Immature natural killer cell (primary cell): ENCODE measurements around the gene SKIC2. TPM values are rescaled to one million over a fixed set of nuclear protein-coding genes. Genes with fewer than 3 reads are reported as not detected.
"Not testable (repeated sequence)": the region's sequence is repeated elsewhere in the genome, so short reads cannot be mapped to it uniquely, and the experiment has no call there.

Experiments used
- DNase-seq, 3 donors: peaks; one replicate each; pipeline ENCODE4 v3.0.0; 2022; ENCODE audit warnings: mixed read lengths in 1 of 3
- H3K27ac Mint-ChIP-seq, 6 donors: one replicate each; pipeline ENCODE4 v1.8.0; 2020; ENCODE audit warnings: mixed read lengths in 6 of 6, mild to moderate bottlenecking in 5 of 6, inconsistent platforms in 4 of 6, moderate library complexity in 3 of 6
- H3K27me3 Mint-ChIP-seq, 3 donors: one replicate each; pipeline ENCODE4 v1.8.0; 2020 to 2021; ENCODE audit warnings: low read depth in 3 of 3, mild to moderate bottlenecking in 3 of 3, mixed read lengths in 3 of 3, moderate library complexity in 3 of 3, inconsistent platforms in 1 of 3
- H3K36me3 Mint-ChIP-seq, 3 donors: one replicate each; pipeline ENCODE4 v1.8.0; 2020; ENCODE audit warnings: mixed read lengths in 3 of 3, inconsistent platforms in 2 of 3, mild to moderate bottlenecking in 2 of 3
- H3K4me1 Mint-ChIP-seq, 2 donors: one replicate each; pipeline ENCODE4 v1.8.0; 2020; ENCODE audit warnings: inconsistent platforms in 2 of 2, mild to moderate bottlenecking in 2 of 2, mixed read lengths in 2 of 2, moderate library complexity in 1 of 2
- H3K4me3 Mint-ChIP-seq, 5 donors: one replicate each; pipeline ENCODE4 v1.8.0; 2020; ENCODE audit warnings: mild to moderate bottlenecking in 5 of 5, mixed read lengths in 5 of 5, inconsistent platforms in 3 of 5, moderate library complexity in 3 of 5
- H3K9me3 Mint-ChIP-seq, 6 donors: one replicate each; pipeline ENCODE4 v1.8.0; 2020; ENCODE audit warnings: mild to moderate bottlenecking in 6 of 6, mixed read lengths in 6 of 6, inconsistent platforms in 4 of 6, moderate library complexity in 3 of 6
- polyA plus RNA-seq, 3 donors: library from polyadenylated mRNA; unstranded; fragments of 300-500 nt; fragmentation: Illumina TruSeq; gene quantifications; one replicate each; pipeline ENCODE4 v1.2.3, GENCODE V29; 2021

Gene SKIC2
- polyA plus RNA-seq, 3 donors from 2014 or later, result 14.1 to 20.6 (median 19.3) TPM

GRCh38 chr6:32008037-32008436, 49.1 kb downstream of the SKIC2 start:
- H3K36me3 Mint-ChIP-seq, H3K27ac Mint-ChIP-seq, DNase-seq, H3K4me3 Mint-ChIP-seq, H3K4me1 Mint-ChIP-seq, H3K9me3 Mint-ChIP-seq, H3K27me3 Mint-ChIP-seq: not testable (repeated sequence)

- DNase-seq, H3K9me3 Mint-ChIP-seq, H3K4me1 Mint-ChIP-seq, H3K36me3 Mint-ChIP-seq, H3K27me3 Mint-ChIP-seq, H3K4me3 Mint-ChIP-seq, H3K27ac Mint-ChIP-seq: not testable (repeated sequence)
Measured at GRCh38 chr6:32008616-32009015, 49.6 kb downstream of the SKIC2 start.

- not testable (repeated sequence) for H3K4me1 Mint-ChIP-seq, H3K27me3 Mint-ChIP-seq, H3K4me3 Mint-ChIP-seq
Measured at GRCh38 chr6:32009537-32009936, 50.6 kb downstream of the SKIC2 start.

GRCh38 chr6:32010856-32011530, 52.0 kb downstream of the SKIC2 start:
- H3K27me3 Mint-ChIP-seq, H3K4me1 Mint-ChIP-seq, H3K9me3 Mint-ChIP-seq, H3K36me3 Mint-ChIP-seq, DNase-seq, H3K4me3 Mint-ChIP-seq, H3K27ac Mint-ChIP-seq: not testable (repeated sequence)

More at GRCh38 chr6:32009537-32009936, 50.6 kb downstream of the SKIC2 start:
- not testable (repeated sequence) for H3K9me3 Mint-ChIP-seq, H3K36me3 Mint-ChIP-seq, DNase-seq, H3K27ac Mint-ChIP-seq

- not testable (repeated sequence) for H3K4me1 Mint-ChIP-seq, H3K27ac Mint-ChIP-seq, DNase-seq, H3K27me3 Mint-ChIP-seq, H3K4me3 Mint-ChIP-seq, H3K9me3 Mint-ChIP-seq, H3K36me3 Mint-ChIP-seq
Measured at GRCh38 chr6:32012941-32013617, 54.1 kb downstream of the SKIC2 start.

GRCh38 chr6:32013738-32014137, 54.8 kb downstream of the SKIC2 start:
- H3K4me3 Mint-ChIP-seq, H3K4me1 Mint-ChIP-seq, DNase-seq, H3K27ac Mint-ChIP-seq, H3K27me3 Mint-ChIP-seq, H3K9me3 Mint-ChIP-seq, H3K36me3 Mint-ChIP-seq: not testable (repeated sequence)

GRCh38 chr6:32014547-32014946, 55.6 kb downstream of the SKIC2 start, which contains the start of gene C4B:
C4B (plus strand) TSS chr6:32014795; CDS start chr6:32014846, 51 bp downstream.
- not testable (repeated sequence) for H3K4me1 Mint-ChIP-seq, H3K4me3 Mint-ChIP-seq, DNase-seq, H3K36me3 Mint-ChIP-seq, H3K27me3 Mint-ChIP-seq, H3K9me3 Mint-ChIP-seq, H3K27ac Mint-ChIP-seq

Other genes starting within 250 kb of the SKIC2 start
- gene LY6G6D, start 243.8 kb upstream of the SKIC2 start, polyA plus RNA-seq, result not detected
- not detected for gene LY6G6C, start 237.4 kb upstream of the SKIC2 start, polyA plus RNA-seq
- 10 to 100 TPM in 1 of 3 donors, 1 to 10 TPM in 2; 2.6 to 10.9 (median 6.3) TPM for gene MPIG6B, start 235.8 kb upstream of the SKIC2 start, polyA plus RNA-seq
- gene DDAH2, start 229.9 kb upstream of the SKIC2 start, polyA plus RNA-seq, result 100 to 1,000 TPM in 1 of 3 donors, 10 to 100 TPM in 2; 58.5 to 112 (median 74.9) TPM
- gene CLIC1, start 222.6 kb upstream of the SKIC2 start, polyA plus RNA-seq, result 1,000 to 10,000 TPM; 1,179 to 1,674 (median 1,350) TPM
- gene MSH5, start 219.2 kb upstream of the SKIC2 start, polyA plus RNA-seq, result 1 to 10 TPM in 2 of 3 donors, not detected in 1; 2.1 to 2.5 TPM
- not detected for gene SAPCD1, start 196.5 kb upstream of the SKIC2 start, polyA plus RNA-seq
- 1 to 10 TPM in 1 of 3 donors, under 1 TPM in 2; 0.21 to 1.8 (median 0.93) TPM for gene VWA7, start 181.8 kb upstream of the SKIC2 start, polyA plus RNA-seq
- 10 to 100 TPM; 26.5 to 44.6 (median 28.8) TPM for gene VARS1, start 163.4 kb upstream of the SKIC2 start, polyA plus RNA-seq
- gene LSM2, start 152.2 kb upstream of the SKIC2 start, polyA plus RNA-seq, result 10 to 100 TPM; 77.7 to 97.1 (median 94.6) TPM
- gene HSPA1L, start 143.9 kb upstream of the SKIC2 start, polyA plus RNA-seq, result 1 to 10 TPM in 2 of 3 donors, under 1 TPM in 1; 0.70 to 3.8 (median 2.4) TPM
- 10 to 100 TPM in 2 of 3 donors, 1 to 10 TPM in 1; 9.7 to 81.3 (median 22.5) TPM for gene HSPA1A, start 143.6 kb upstream of the SKIC2 start, polyA plus RNA-seq
- gene HSPA1B, start 131.4 kb upstream of the SKIC2 start, polyA plus RNA-seq, result 1 to 10 TPM; 1.5 to 3.2 (median 1.9) TPM
- 10 to 100 TPM; 37.5 to 44.9 (median 40.5) TPM for gene NEU1, start 96.4 kb upstream of the SKIC2 start, polyA plus RNA-seq
- not detected for gene SLC44A4, start 80.2 kb upstream of the SKIC2 start, polyA plus RNA-seq
- 10 to 100 TPM; 18.8 to 52.1 (median 21.5) TPM for gene EHMT2, start 61.5 kb upstream of the SKIC2 start, polyA plus RNA-seq
- gene ZBTB12, start 57.1 kb upstream of the SKIC2 start, polyA plus RNA-seq, result not detected
- under 1 TPM in 1 of 3 donors, not detected in 2; 0.74 TPM for gene C2, start 31.5 kb upstream of the SKIC2 start, polyA plus RNA-seq
- under 1 TPM in 1 of 3 donors, not detected in 2; 0.27 TPM for gene CFB, start 13.1 kb upstream of the SKIC2 start, polyA plus RNA-seq
- 10 to 100 TPM; 73.3 to 84.6 (median 76.9) TPM for gene NELFE, start 204 bp upstream of the SKIC2 start, polyA plus RNA-seq
- gene DXO, start 13.0 kb downstream of the SKIC2 start, polyA plus RNA-seq, result 10 to 100 TPM in 2 of 3 donors, 1 to 10 TPM in 1; 9.2 to 19.5 (median 17.2) TPM
- gene C4A, start 22.9 kb downstream of the SKIC2 start, polyA plus RNA-seq, result not detected
- under 1 TPM in 1 of 3 donors, not detected in 2; 0.67 TPM for gene C4B, start 55.6 kb downstream of the SKIC2 start, polyA plus RNA-seq
- under 1 TPM in 1 of 3 donors, not detected in 2; 0.10 TPM for gene CYP21A2, start 79.2 kb downstream of the SKIC2 start, polyA plus RNA-seq
- not detected for gene TNXB, start 150.2 kb downstream of the SKIC2 start, polyA plus RNA-seq
- gene ATF6B, start 169.1 kb downstream of the SKIC2 start, polyA plus RNA-seq, result 10 to 100 TPM; 19.1 to 39.6 (median 20.7) TPM
- gene FKBPL, start 171.1 kb downstream of the SKIC2 start, polyA plus RNA-seq, result 1 to 10 TPM; 2.9 to 3.5 (median 3.2) TPM
- not detected for gene PRRT1, start 192.8 kb downstream of the SKIC2 start, polyA plus RNA-seq
- gene PPT2, start 195.0 kb downstream of the SKIC2 start, polyA plus RNA-seq, result 10 to 100 TPM; 13.1 to 17.0 (median 16.0) TPM
- not detected for gene EGFL8, start 205.4 kb downstream of the SKIC2 start, polyA plus RNA-seq
- gene AGPAT1, start 216.9 kb downstream of the SKIC2 start, polyA plus RNA-seq, result 10 to 100 TPM; 14.9 to 24.3 (median 17.2) TPM
- 100 to 1,000 TPM; 126 to 190 (median 165) TPM for gene RNF5, start 219.2 kb downstream of the SKIC2 start, polyA plus RNA-seq
- under 1 TPM in 2 of 3 donors, not detected in 1; 0.25 to 0.57 TPM for gene AGER, start 225.1 kb downstream of the SKIC2 start, polyA plus RNA-seq
- 1 to 10 TPM in 2 of 3 donors, under 1 TPM in 1; 0.31 to 2.4 (median 1.6) TPM for gene PBX2, start 231.0 kb downstream of the SKIC2 start, polyA plus RNA-seq
- gene GPSM3, start 233.5 kb downstream of the SKIC2 start, polyA plus RNA-seq, result 100 to 1,000 TPM in 1 of 3 donors, 10 to 100 TPM in 2; 82.2 to 123 (median 84.5) TPM